CD4-positive, alpha-beta T cell treated with Interleukin-4 for 1 hour (primary cell): ENCODE measurements around the gene EGFL8.

Experiments used
- DNase-seq, 2 donors: peaks; one replicate each; pipeline ENCODE4 v3.0.0-alpha.2; 2020 to 2022

Gene EGFL8

DNA sequence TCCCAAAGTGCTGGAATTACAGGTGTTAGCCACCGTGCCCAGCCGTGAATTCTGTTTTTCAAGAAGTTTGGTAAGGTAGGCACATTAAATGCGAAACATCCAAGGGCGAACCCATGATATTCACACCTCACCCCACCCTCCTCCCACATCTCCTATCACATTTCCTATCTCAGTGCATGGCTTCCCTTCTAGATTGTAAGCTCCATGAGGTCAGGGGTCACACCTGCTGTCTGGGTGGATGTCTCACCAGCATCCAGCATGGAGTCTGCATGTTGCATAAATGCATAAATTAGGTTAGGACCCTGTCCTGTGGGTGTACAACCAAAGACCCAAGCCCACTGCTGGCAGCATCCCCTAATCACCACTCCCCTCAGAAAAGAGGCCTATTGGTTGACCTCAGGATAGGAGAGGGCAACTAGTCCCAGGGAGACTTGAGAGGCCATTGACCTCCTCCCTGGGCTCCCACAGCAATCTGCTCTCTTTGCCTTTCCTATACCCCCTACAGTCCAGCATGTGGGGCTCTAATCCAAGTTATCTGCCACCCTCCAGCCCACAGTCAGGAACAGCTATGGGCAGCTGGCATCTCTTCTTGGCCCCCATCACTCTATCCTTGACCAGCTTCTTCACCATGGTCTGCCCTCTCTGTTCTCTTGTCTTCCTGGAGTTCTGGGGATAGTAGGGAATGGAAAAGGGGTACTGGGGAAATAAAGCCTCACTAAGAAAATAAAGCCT, 16.8 kb upstream of the EGFL8 start:
- DNase-seq: no peak

DNA sequence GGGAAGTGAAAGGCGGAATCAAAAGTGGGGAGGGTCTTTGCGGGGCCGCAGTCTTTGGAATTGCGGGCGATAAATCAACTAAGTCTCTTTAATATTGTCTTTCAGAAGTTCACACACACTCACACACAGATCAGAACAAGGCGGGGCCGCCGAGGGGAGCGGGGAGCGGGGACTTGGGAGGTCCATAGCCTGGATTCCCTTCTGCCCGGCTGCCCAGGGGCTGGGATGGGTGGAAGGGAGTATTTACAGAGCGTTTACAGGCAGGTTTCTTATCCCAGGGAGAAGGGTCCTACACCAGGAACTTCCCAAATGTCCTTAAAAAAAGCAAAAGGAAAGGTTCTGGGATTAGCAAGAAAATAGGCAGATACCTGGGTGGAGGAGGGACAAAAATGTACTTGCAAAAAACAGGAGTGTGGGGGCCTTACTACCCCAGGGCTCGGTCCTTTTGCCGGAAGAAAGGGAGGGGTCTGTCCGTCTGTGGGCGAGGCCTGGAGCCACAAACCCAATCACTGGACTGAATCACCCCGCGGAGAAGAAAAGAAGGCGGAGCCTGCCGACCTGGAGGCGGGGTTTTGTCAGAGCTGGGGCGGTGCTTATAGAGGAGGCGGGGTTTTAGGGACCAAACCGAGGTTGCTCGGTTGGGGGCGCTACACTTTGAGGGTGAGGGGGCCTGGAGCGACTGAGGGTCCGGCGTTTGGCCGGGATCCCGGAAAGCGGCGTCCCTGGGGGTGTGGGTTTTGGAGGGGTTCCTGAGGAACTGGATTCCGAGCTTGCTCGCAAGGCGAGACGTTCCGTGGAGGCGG, 15.9 kb upstream of the EGFL8 start:
- DNase-seq: peak; percentile 78 to 80

DNA sequence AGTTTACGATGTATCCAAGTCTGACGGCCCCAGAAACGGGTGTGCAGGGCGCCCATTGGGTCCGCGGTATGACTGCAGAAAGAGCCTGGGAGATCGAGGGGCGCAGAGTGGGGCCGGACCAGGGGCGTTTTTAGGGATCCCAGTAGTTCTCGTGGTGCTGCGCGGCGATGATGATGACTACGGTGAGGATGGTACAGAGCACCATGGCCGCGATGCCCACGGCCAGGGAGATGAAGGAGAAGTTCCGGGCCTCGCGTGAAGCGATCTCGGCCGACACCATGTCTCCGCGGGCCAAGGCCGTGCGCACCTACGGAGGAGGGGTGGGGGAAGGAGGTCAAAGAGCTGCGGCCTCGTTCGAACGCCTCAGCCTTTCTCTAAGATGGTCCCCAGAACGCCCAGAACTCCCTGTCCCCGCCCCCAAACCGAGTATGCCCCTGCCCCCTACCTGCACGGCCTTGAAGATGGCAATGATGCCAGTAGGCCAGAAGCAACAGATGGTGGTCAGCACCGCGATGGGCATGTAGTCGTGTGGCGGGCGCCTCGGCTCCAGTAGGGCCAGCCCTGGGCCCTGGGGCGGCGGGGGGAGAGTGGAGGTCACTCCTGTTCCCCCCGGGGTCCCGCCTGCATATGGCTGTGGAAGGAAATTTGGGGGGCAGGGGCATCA, 15.2 kb upstream of the EGFL8 start:
- no peak for DNase-seq

DNA sequence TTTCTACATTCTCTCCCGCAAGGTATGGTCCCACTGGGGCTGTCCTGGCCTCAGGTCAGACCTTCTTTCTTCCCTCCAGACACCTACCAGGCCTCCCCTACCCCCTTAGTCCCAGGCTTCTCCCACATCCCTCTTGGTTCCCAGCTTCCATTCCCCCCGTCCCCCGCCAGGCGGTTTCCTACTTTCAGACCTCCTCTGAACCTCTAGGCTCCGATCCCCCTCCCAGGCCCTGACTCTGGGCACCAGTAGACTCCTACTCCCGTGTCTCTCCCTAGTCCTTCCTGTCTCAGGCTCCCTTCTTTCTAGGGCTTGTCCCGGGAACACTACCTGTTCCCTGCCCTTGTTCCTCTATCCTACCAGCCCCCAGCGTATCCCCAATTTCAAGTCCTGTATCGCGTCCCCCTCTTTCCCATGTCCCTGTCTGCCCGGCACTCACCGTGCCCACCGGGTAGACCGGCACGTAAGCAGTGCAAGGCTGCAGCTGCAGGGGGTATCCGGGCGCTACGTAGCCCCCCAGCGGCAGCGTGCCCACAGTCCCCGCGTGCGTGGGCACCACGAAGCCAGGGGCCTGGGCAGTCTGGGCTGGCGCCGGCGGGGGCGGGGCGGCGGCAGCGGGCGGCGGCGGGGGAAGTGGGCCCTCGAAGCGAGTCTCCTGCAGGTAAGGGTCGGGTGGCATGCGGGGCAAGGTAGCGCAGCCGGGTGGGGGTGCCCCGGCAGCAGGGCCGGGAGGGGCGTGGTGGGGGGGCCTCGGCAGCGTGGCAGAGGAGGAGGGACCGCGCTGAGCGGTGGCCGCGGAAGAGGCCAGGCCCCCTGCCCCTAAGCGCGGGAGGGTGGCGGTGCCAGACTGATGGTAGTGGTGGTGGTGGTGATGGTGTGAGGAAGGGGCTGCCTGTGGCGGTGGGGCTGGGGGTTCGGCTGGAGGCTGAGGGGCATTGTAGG, 14.2 kb upstream of the EGFL8 start:
- no peak for DNase-seq

DNA sequence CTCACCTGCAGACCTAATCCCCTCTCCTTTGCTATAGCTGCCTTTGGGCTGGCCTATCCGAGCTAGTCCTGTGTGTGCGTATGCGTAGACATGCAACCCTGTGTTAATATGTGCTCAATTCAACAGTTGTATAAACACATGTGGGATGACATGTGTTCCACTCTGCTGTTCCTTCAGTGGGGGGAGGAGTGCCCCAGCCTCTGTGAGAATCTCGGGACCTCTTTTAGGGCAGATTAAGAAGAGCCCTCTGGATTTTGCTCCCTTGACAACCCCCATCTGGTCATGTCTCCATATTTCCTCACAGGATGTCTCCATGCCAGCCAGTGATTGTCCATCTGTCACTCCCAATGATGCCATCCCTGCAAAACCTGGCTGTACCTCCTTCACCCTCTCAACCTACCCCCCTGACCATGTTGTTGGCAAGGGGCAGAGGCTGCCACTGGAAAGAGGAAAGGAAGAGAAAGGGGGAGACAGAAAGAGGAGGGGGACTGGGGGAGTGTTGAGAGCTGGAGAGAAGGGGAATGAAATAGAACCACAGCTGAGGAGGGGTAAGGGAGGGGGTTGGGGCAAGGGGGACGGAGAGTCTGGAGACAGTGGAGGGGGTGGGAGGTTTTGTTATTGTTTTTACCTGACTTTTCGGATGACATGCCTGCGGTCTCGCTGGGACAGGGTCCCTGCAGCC, 13.1 kb upstream of the EGFL8 start:
- no peak for DNase-seq

DNA sequence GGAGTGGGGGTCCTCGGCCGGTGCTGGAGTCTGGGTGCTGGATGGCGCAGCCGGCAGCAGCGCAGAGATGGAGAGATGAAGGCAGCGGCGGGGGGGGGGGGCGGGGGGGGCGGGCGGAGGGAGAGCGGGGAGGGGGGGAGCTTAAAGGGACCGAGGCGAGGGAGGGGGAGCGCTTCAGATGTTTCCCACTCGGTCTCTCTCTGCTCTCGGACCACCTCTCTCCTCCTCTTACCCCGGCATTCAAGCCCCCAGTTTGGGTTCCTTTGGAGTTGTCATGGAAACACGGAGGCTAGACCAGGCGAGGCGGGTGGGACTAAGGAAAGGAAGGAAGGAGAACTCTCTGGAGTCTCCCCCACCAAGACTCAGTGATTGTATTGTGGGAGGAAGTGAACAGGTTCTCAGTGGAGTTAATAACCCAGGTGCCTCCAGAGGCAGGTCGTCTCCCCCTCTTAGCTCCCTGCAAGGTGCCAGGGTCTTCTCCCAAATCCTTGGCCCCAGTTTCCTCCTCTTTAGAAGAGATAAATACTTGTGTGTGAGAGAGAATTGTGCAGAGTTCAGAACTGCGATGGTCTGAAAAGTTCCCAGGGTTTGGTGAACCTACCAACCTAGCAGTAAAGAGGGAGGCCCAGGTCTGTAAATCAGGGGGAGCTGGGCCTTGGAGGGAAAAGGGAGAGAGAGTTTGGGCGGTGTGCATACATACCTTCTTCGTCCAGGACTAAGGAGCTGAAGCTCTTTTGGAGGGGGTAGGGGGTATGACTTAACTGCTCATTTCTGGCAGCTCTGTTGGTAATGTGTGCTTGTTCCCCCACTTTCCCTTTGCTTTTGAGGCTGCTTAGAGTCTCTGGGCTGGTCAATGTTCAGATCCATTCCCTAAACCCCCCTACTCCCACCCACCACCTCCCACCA, 12.3 kb upstream of the EGFL8 start, which contains the start of gene PRRT1:
TSS of gene PRRT1 (minus strand) at position 77 of the 906 bp plus-strand sequence. CDS start 112 bp downstream, outside the sequence.
- no peak for DNase-seq

DNA sequence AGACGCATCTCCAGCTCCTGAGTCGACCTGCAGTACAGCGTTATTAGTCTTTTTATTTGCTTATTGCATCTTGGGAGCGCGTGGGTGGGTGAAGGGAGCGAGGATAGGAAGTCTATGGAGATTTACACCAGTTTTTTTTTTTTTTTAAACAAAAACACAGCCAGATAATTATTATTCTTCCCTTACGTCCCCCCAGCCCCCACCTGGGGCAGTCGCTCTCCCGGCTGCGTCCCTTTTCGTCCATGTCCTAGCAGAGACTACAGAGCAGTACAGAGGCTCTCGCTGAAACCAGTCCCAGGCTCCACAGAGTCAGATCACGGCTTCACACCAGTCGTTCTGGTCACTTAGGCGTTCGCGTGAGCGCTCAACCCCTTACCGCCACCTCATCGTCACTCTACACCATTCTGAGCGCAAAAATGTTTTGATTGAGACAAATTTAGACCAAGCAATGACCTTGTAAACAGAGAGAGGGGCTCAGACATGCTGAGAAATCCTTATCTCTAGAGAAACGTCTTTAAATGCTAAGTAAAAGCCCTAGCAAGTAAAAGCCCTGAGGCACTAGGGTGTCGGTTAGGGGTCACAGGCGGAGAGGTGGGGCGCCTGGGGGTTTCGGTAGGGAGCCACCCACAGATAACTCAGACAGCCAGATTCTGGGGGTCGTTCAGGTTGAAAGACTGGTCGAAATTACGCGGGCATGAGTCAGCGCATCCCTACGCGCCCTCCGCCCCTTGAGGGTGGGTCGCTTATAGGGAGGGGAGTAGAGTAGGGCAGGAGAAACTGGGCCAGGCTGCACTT, 11.4 kb upstream of the EGFL8 start:
- DNase-seq: no peak

DNA sequence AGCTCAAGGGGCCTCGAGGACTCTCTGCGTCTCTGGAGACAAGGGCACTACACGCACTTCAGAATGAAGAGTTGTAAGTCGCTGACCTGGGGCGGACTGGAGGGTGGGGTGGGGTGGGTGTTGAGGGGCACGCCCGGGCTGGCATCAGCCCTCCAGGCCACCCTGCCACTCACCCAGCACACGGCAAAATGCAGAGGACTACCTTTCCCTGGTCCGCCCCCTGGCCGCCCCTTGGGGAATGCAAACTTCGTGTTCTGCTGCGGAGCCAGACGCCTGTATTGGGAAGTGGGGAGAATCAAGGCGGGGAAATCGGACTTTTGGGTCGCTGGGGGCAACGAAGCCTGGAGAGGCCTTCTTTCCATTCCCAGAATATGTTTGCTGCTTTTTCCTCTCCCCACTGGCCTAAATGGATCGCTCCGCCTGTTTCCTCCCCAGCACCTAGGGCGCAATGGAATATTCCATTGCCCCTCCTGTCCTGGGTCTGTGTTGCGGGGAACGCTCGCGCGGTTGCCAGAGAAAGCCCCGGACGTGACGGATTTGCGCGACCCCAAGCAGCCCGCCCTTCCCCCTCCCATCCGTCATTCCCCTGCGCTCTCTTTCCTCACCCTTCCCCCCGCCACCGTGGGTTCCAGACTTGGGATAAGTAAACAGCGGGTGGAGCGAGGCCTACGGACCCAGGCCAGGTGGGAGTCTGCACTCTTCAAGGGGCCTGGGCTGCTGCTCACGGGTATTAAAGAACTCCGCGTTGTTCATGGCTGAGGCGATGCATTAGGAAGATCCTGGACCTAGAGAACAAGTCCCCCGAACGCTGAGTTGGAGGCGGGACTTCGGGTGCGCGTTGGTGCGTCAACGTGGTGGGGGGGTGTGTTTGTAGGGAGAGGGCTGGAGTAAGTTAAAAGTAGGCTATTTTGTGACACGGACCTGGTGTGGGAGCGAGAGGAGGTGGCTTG, 10.6 kb upstream of the EGFL8 start, which contains the start of gene PPT2:
TSS of gene PPT2 (plus strand) at position 578 of the 950 bp plus-strand sequence. CDS start 454 bp downstream, outside the sequence.
- peak; percentile 81 to 84 for DNase-seq

DNA sequence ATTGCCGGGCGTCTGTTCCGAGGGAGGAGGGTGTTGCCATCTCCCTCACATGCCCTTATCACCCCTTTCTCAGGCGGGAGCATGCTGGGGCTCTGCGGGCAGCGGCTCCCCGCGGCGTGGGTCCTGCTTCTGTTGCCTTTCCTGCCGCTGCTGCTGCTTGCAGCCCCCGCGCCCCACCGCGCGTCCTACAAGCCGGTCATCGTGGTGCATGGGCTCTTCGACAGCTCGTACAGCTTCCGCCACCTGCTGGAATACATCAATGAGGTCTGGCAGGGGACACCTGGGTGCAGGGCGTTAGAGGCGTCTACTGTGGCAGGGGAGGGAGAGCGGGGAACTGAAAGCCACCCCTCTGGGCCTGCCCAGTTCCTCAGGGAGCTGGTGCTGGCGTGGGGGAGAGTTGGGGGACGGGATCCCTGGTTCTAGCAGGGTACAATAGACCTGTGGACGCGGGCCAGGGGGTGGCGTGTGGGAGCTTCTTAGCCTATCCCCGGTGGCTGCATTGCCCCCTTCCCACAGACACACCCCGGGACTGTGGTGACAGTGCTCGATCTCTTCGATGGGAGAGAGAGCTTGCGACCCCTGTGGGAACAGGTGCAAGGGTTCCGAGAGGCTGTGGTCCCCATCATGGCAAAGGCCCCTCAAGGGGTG, 9.8 kb upstream of the EGFL8 start:
- DNase-seq: peak; percentile 77 to 78

DNA sequence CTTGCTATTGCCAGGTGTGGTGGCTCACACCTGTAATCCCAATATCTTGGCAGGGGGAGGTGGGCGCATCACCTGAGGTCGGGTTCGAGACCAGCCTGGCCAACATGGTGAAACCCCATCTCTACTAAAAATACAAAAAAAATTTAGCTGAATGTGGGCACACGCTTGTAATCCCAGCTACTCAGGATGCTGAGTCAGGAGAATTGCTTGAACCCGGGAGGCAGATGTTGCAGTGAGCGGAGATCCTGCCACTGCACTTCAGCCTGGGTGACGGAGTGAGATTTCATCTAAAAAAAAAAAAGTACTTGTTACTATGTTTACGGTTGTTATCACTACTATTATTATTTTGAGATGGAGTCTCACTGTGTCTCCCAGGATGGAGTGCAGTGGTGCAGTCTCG, 7.5 kb upstream of the EGFL8 start:
- no peak for DNase-seq

DNA sequence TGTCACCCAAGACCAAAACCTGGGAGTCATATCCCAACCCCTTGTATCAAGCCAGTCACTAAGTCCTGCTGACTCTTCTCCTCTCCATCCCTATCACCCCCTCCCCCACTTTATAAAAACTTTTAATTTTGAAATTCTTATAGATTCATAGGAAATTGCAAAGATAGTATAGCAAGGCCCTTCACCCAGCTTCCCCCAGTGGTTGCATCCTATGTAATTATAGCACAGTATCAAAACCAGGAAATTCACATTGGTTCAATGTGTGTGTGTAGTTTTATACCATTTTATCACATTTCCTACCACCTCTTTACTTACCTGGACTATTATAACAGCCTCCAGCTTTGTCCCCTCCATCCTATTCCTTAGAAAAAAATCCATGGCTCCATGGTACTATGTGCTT, 6.3 kb upstream of the EGFL8 start:
- no peak for DNase-seq

DNA sequence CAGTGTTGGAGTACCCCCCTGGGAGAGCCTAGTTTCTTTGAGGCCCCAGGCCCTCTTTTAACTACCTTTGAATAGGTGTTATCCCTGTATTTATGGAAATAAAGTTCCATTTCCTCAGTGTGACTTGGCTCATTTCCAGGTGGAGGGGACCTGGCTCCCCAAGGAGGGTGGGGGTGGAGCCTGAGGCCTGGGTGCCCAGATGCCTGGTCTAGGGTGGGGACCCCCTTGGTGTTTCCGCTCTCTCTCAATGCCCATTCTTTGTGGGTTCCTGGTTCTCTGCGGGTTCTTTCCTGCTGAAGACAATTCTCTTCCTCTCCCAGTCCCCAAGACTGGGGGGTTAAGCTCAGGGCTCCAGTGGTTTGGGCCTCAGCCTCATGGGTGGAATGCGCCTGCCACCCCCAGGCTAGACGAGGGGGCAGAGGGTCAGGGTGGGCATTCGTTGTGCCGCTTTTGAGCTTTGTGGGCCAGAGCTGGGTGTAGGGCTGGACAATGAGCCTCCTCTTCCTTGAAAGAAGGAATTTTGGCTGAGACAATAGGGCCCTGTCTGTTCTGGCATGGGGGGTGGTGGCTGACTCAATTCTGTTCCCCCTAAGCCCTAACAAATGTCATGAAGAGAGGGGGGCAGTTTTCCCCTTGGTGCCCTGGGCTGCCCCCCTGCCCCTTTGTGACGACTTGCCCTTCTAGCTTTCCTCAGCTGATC, 686 bp upstream of the EGFL8 start:
- no peak for DNase-seq

DNA sequence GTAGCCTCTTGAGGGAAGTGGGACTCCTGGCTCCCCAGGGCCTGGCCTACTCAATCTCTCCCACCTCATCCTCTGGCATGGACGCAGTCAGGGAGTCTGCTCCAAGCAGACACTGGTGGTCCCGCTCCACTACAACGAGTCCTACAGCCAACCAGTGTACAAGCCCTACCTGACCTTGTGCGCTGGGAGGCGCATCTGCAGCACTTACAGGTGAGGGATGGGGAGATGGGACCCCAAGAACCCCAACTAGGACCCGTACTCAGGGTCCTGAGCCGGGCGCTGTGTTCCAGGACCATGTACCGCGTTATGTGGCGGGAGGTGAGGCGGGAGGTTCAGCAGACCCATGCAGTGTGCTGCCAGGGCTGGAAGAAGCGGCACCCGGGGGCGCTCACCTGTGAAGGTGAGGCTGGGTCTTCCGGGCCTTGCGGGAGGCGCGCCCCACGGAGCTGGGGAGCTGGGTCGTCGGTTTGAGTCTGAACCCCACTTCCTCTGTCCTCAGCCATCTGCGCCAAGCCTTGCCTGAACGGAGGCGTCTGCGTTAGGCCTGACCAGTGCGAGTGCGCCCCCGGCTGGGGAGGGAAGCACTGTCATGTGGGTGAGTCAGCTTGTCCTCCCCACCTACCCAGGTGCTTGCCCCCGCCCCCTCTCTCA, 2.1 kb downstream of the EGFL8 start:
- no peak for DNase-seq

DNA sequence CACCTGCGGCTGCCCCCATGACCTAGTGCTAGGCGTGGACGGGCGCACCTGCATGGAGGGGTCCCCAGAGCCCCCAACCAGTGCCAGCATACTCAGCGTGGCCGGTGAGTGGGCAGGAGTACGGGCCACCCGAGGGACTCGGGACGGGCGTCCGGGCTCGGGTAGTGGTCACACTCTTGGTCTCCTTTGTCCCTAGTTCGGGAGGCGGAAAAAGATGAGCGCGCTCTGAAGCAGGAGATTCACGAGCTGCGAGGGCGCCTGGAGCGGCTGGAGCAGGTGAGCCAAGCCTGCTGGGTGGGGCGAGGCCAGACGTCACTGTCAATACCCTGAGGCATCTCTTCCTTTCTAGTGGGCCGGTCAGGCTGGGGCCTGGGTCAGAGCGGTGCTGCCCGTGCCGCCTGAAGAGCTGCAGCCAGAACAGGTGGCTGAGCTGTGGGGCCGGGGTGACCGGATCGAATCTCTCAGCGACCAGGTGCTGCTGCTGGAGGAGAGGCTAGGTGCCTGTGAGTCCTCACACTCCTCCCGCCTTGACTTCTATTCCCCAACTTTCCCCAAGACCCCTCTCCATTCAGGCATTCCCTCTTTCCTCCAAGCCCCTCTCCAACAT, 2.9 kb downstream of the EGFL8 start:
- no peak for DNase-seq

DNA sequence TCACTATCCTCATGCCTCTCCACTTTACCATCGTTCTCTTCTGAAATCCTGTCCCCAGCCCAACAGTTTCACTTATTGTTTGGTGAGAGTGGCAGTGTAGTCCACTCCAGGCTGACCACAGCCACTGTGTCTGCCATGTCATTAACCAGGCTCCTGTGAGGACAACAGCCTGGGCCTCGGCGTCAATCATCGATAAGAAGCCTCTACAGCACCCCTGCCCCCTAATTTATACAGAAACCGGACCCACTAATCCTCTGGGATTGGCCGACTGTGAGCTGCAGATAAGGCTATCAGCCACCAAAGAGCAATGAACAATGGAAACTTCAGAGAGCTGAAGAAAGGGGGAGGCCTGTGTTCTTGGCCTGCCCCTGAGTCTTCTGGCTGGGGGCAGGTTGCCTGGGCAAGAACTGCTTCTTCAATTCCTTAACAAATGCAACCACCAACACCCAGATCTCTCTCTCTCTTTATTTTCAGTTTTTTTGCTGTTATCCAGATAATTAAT, 3.4 kb downstream of the EGFL8 start:
- DNase-seq: no peak

DNA sequence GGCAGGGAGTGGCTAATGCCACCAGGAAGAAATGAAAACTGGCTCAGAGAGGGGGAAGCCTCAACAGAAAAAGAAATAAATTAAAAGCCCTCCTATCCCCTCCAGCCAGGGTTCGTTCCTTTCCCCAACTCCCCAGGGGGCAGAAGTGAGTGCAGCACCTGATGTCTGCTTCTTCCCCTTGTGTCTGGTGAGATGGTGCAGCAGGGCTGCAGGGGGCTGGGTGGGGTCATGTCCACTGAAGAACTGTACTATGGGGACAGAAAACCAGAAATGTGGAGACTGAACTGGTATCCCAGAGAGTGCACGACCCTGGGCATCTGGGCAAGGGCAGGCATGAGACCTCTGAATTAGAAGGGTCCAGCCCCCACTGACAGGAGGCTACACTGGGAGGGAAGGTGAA, 4.0 kb downstream of the EGFL8 start:
- no peak for DNase-seq
